Renal cortical epithelial cell (primary cell): ENCODE results near the gene TTLL13. TPM values are rescaled to one million over a fixed set of nuclear protein-coding genes. Genes with fewer than 3 reads are reported as not detected.

Experiments used
- DNase-seq: peaks from one replicate; pipeline ENCODE4 v3.0.0-alpha.2; 2011; ENCODE audit warnings: low read depth
- total RNA-seq: library from RNA; depleted of rRNA; stranded (reverse); fragments of >200 nt; gene quantifications from 2 replicates; pipeline ENCODE4 v1.2.3, GENCODE V29; 2014

TTLL13 gene, protein sequence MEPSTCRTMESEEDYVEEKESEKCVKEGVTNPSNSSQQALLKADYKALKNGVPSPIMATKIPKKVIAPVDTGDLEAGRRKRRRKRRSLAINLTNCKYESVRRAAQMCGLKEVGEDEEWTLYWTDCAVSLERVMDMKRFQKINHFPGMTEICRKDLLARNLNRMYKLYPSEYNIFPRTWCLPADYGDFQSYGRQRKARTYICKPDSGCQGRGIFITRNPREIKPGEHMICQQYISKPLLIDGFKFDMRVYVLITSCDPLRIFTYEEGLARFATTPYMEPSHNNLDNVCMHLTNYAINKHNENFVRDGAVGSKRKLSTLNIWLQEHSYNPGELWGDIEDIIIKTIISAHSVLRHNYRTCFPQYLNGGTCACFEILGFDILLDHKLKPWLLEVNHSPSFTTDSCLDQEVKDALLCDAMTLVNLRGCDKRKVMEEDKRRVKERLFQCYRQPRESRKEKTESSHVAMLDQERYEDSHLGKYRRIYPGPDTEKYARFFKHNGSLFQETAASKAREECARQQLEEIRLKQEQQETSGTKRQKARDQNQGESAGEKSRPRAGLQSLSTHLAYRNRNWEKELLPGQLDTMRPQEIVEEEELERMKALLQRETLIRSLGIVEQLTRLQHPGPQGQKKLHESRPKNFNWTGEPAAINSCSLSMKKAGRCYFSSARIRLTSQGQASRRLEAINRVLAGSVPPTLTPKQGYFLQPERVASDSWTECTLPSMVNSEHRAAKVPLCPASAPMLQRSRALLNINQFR
- total RNA-seq, result 0.10 TPM in 1 of 2 replicates, not detected in the other

DNA sequence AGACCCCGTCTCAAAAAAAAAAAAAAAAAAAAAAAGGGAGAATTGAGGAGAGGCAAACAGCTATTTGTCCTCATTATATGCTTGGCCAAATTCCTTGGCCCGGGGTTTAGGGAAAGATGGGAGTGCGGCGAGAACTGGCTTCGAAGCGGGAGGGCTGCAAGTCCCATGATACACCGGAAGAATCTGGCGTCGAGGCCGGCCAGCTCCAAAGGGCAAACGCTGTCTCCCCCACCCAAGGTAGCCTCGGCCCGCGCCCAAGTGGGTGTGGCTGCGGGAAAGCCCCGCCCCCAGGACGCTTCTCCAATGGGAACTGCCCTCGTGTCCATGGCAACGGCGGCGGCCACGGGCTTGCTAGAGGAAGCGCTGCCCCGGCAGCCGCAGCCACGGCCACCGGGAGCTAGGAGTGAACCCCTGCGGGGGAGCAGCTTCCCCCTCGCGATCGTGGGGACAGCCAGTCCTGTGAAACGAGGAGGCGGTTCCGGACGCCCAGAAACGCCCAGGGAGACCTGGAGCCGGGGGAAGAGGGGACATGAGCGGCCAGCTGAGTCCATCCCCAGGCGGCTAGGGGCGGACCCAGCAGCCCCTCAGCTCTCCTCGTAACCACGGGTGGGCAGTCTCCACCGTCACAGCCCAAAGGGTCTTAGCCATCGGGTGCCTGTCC is at the start of gene TTLL13:
TTLL13 (plus strand) TSS at position 354 of the 661 bp plus-strand sequence. CDS start 1,075 bp downstream, outside the sequence.
- DNase-seq, result peak; percentile 68

DNA sequence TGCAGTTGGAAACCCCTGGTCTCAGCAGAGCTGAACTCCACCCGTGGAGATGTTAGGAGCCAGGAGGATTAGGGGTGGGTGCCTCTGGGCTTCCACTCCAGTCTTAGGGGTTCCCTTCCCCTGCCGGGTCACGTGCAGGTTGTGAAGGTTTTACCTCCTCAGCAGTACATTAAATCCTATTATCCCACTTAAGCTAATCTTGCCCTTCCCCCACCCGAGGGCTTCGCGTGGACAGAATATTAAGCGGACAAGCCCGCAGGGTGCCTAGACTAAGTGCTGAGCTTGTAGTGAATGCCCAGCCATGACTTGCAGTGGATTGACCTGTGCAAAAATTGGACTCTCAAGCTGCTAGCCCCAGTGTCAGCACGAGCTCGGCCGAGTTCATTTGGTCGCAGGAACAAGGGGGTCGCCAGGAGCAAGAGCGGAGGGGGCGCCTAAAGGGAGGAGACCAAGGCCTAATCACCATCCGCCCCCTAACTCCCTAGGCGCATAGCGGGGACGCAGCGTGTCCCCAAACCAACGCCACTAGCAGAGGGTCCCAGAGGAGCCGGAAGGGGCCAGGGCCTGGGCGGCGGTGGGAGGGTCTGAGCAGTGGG is 48.7 kb upstream of the TTLL13 start:
- no peak for DNase-seq

DNA sequence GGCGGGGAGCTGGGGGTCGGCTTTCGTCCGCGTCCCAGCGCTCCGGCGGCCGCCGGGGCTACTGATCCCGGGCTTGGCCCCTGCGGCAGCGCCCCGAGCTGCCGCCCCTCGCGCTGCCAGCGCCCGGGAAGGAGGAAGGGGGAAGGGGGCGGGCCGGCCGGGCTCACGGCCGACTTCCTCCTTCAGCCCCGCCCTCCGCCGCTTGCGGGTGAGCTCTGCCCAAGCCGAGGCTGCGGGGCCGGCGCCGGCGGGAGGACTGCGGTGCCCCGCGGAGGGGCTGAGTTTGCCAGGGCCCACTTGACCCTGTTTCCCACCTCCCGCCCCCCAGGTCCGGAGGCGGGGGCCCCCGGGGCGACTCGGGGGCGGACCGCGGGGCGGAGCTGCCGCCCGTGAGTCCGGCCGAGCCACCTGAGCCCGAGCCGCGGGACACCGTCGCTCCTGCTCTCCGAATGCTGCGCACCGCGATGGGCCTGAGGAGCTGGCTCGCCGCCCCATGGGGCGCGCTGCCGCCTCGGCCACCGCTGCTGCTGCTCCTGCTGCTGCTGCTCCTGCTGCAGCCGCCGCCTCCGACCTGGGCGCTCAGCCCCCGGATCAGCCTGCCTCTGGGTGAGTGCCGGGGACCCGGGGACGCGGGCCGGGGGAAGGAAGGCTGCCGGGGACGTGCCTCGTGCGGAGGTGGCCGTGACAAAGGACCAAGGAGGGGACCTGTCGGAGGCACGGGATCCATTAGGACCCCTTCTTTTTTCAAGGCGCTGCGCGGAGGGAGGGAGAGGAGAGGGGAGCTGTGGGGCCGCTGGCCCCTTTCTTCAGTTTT is 48.0 kb upstream of the TTLL13 start, which contains the start of gene SEMA4B:
SEMA4B (plus strand) TSS at position 201 of the 814 bp plus-strand sequence; CDS start at position 450, 249 bp downstream.
- DNase-seq, result peak; percentile 44

DNA sequence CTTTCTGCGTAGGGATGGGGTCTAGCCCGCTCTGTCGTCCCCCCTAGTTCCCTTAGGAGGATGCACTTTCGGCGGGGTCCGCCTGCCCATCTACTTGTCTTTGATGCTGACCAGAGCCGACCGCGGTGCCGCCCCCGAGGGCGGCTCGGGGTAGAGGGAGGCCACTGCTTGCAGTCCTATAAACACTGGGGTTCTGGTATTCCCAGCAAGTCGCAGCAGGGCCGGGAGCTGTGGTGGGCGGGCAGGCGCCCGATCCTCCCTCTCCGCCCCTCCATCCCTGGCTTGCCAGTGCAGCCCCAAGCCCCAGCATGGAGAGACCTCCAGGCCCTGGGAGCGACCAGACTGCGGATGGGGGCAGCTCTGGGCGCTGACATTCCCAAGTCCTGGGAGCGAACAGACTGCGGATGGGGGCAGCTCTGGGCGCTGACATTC is 47.4 kb upstream of the TTLL13 start:
- DNase-seq, result no peak

DNA sequence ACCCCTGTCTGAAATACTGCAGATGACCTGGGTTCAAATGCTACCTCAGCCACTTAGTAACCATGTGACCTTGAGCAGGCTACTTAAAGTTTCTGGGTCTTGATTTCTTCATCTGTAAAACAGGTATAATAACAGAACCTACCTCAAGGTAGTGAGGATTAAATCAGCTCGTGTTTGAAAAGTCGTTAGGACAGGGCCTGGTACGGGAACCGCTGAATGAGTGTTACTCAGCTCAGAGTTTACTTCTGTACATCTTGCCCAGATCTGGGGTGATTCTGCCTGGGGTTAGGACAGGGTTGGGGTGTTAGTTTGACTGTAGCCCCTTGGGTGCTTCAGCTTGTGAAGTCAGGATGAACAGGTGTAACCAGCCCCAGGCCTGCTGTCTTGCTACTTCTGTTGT is 46.4 kb upstream of the TTLL13 start:
- no peak for DNase-seq

DNA sequence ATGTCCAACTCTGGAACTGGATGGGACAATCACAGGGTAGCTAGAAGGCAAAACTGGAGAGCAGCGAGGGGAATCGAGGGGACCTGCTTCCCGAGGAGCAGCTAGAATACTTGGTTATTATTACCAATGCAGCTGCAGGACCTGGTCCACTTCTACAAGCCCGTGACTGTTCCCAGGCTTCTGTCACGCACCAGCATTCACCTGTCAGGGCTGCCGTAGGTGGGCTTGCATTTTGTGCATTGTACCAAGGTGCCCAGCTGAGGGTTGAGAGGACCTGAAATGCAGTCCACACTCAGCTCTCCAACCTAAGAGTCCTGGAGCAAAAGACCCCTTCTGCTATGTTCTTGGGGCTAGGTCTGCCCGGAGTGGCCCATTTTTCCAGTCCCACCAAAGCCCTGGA is 45.9 kb upstream of the TTLL13 start:
- DNase-seq, result no peak

DNA sequence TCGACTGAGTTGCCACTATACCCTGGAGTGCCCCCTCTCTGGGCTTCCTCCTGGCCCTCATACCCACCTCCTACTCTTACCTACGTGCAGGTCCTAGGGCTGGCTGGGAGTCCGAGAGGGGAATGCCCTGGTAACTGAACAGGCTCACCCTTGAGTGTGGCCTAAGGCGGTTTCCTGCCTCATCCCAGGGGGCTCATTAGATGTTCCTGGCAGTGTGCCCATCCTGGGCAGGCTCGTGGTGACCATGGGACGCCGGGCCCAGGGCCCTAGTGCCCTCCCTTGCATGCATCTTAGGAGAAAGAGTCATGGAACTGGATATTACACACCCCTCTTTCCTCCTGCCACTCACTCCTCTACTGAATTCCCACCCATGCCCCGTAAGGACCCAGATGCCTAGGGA is 45.4 kb upstream of the TTLL13 start:
- peak; percentile 47 for DNase-seq

DNA sequence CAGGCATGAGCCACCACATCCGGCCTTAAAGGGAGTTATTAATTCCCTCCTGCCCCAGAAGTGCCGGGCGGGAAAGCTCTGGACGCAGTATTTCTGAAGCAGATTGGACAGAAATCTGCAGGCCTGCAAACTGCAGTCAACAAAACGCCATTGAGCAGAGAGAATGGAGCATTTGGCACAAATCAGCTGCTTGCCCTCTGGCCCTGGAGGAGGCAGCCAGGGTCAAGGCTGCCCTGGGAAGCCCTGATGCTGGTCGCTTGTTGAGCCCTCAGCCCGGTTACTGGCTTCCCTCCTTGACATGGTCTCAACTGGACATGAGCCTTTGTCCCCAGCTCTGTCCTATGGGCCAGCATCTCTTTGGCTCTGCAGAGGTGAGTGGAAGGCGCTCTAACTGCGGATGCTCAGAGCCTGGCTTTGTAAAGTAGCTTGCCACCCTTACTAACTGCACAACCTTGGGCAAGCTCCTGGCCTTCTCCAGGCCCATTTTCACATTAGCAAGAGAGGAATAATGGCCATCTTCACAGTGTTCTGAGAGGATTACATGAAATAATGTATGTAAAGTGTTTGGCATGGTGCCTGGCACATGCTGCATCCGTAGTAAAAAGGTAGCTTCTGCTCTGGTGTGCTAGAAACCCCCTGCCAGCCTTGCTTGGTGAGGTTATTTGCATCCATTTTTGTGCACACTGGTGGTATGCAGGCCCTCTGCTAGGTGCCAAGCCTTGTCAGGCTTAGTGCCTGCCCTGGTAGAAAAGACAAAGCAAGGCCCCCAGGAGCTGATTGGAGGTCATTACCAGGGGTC is 44.1 kb upstream of the TTLL13 start:
- no peak for DNase-seq

DNA sequence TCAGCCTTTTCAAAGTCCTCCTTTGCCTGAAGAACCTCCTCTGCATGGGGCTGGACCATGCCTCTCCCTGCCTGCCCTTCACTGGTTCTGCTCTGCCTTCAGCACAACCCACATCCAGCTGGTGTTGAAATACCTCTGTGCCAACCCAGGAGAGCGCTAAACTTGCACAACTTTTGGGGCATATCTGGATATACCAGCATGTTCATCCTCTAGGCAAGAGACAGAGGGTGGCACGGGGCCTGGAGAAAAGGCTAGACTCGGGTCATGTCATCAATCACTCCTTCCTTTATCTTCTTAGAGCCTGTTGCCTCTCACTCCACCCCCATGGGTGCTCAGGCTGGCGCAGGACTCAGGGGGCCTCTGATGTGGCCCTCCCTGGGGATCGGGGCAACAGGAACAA is 43.5 kb upstream of the TTLL13 start:
- DNase-seq, result peak; percentile 68

DNA sequence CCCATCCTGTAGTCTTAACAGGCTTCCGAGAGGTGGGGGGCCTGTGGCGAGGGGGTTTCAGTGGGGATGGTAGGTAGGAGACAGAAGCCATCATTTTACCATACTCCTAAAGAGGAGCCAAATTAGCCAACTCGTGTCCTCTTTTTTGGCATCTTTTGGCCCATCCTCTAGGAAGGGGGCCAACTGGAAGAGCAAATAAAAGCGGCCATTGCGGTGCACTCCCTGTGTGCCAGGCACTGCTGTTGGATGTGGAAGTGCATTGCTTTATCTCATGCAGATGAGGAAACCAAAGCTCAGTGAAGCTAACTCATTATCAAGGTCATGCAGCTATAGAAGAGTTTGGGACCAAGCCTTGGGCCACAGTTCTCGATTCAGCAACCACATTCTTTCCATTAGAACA is 42.1 kb upstream of the TTLL13 start:
- no peak for DNase-seq

DNA sequence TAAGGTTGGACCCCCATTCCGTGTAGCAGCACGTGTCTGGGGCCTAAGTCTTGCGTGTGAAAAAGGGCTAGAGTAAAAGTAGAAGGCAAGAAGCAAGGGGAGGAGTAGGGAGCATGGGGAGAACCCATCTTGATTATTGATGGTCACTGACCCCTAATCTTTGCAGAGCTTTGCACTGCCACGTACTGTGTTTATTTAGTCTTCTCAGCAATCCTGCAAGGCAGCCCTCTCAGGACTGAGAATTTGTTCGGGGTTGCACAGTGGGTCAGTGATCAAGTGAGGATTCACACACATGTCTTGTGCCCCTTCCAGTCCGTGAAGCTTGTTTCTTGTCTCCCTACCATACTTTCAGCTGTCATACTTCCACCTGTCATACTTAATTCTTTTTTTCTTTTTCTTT is 41.0 kb upstream of the TTLL13 start:
- no peak for DNase-seq

DNA sequence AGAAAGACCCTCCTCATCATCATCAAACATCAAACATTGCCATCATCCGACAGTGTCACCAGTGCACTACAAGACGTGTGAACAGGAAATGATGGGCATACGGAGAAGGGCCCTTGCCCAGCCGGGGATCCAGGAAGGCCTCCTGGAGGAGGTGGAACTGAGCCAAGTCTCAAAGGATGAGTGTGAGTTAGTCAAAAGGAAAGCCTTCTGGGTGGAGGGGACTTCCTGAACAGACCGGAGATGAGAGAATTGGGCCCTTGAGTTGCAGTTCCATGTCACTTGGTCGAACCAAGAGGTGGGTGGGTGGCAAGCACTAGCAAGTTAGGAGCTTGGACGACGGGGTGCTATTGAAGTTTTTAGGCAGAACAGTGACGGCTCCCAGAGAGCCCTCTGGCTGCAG is 39.8 kb upstream of the TTLL13 start:
- DNase-seq, result no peak

DNA sequence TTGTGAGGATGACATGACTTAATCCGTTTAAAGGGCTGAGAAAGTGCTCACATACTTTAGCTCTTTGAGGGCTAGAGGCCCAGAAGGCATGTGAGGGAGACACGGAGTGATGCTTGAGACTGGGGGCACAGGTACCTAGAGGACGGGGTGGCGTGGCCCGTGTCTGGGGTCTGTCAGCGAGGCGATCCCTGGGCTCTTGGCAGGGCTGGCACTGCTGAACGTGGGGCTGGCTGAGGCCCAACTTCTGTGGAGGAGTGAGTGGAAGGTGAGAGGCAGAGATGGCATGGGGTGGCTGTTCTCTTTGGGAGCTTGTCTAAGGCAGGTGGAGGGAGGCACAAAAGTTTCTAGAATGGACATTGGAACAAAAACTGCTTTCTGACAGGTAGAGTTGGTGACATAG is 38.8 kb upstream of the TTLL13 start:
- no peak for DNase-seq

DNA sequence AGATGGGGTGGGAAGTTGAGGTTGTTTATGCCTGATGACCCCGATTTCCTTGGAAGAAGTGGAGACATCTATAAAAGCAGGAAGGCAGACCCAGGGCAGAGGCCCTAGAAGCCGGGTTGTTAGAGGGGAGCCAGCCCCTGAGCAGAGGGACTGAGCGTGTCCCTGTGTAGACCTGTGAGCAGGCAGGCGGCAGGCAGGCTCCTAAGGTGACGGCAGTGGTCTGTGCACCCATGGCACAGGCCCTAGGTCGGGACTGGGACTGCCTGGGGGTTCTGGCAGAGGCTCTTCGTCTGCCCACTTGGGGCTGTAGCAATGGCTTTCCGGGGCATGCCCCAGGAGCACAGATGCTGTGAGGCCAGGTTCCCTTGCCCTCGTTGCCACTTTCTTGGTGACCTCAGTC is 38.3 kb upstream of the TTLL13 start:
- no peak for DNase-seq

DNA sequence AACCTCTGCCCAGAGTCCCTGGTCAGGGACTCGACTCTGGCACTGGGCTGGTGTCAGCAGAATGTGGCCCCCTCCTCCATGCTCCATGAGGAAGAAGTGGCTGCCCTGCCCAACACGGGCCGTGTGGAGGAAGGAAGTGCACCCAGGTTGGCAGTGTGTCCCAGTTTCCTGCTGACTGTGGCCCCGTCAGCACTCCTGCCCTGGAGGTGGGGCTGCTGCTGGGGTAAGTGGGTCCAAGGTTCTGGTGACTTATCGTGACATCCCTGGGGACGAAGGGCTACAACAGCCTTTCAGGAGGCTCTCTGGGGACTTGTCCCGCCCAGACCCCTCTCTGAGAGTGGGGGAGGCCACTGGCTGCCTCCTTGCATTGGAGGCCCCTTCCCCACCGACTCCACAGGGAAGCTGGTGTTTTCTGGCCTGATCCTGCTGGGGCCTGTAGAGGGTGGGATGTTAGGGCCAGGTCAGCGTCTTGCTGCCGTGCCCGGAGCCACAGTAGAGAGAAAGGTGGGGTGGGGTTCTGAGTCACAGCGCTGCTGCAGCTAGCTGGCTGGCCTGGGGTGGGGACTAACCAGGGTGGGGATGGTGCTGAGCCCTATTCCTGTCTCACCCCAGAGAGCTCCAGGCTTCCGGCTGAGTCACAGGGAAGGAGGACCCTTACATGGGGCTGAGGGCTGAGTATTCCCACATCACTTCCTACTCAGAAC is 37.8 kb upstream of the TTLL13 start:
- DNase-seq, result peak; percentile 84

DNA sequence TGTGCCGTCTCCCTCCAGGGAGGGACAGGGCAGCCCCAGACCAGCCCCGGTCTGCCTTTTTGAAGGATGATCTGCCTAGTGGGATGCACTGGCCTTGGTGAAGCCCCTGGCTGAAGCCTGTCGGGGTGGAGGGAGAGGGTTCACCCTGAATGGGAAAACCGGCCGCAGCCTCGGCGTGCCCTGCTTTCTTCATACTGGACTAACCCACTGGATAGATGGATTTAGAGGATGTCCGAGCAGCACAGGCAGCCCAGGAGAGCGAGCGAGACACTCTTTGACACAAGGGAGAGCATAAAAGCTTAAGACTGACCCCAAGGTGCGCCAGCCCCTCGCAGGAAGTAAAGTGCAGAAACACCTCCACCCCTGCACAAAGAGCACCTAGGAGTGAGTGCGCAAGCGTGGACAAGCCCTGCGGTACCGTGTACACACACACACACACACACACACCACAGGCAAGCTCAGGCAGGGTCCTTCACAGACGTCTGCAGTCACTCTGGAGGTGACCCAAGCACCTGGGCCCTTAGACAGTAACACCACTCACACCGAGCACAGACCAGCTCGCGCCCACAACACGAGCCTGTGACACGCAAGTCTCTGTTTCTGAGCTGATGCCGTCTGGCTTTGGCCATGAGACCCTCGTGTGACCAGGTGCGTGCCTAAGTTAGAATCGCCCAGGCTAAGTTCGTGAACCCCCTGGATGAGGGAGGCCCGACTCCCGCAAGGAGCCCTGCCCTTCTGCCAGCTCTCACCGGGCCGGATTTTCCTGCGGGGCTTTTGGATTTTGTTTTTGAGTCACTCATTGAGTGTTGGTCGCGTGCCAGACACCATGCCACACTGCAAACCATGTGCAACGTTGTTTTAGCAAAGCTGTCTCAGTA is 36.9 kb upstream of the TTLL13 start:
- DNase-seq, result no peak

DNA sequence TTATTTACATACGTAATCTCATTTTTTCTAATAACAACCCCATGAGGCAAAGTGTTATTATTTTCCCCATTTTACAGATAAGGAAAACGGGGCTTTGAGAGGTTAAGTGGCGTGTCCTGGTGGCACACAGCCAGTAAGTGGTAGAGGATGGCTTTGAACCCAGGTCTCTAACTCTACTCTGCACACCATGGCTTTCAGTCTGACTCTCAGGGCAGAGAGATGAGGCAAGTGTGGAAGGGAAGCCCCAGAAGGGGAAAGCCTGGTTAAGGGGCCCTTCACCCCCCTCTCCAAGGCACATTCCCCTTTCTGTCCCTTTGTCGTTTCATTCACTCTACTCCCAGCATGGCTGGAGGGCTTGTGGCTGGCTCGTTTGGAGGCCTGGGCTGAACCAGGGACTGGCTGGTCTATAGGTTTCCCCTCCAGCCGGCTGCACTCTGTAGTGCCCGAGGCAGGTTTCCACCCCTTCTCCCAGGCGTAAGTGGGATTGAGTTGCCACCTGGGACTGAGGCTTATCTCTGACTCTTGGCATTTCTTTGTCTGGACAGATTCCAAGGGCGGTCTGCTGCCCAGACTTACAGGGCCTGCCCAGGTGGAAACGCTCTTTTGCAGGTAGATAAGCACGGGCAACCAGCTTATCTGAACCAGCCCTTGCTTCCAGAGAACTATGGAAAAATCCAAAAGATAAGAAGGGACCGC is 36.1 kb upstream of the TTLL13 start:
- DNase-seq, result no peak

DNA sequence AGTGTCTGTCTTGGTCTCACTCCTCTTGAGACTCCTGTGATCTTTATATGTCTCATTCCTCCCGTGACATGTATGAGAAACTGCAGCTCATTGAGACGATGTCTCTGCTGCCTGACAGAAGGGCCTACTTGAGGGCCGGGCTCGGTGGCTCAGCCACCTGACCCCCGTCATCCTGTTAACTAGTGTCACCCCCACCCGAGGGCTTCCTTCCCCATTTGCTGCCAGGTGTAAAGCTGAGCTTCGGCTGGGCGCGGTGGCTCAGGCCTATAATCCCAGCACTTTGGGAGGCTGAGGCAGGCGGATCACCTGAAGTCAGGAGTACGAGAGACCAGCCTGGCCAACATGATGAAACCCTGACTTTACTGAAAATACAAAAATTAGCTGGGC is 35.5 kb upstream of the TTLL13 start:
- DNase-seq, result no peak
